Vagina (tissue), 2 donors: Measurements from ENCODE around the gene KCNH5.

Experiments
- POLR2A ChIP-seq, 2 donors: fragments of 450-650 bp; IDR thresholded peaks; one replicate each; pipeline ENCODE4 v1.6.1; 2017; ENCODE audit warnings: antibody characterized with exemption in 2 of 2, mild to moderate bottlenecking in 2 of 2, moderate library complexity in 2 of 2
- POLR2AphosphoS5 ChIP-seq, 2 donors: sonication (generic); formaldehyde crosslinking; IDR thresholded peaks; one replicate each; pipeline ENCODE4 v1.9.0; 2017; ENCODE audit warnings: antibody characterized with exemption in 2 of 2, mild to moderate bottlenecking in 2 of 2, low read depth in 1 of 2; ENCODE audit not compliant: insufficient read depth in 1 of 2
- TF ChIP-seq, protein P1 (sequence below), 3 experiments: fragments of 450-650 bp in 2 of 3; fragments of 200-600 bp in 1 of 3; sonication (generic) in 1 of 3; IDR thresholded peaks; one replicate each; pipeline ENCODE4 v1.5.1; 2017 to 2019; ENCODE audit warnings: antibody characterized with exemption in 3 of 3, mild to moderate bottlenecking in 2 of 3, moderate library complexity in 2 of 3

DNA sequence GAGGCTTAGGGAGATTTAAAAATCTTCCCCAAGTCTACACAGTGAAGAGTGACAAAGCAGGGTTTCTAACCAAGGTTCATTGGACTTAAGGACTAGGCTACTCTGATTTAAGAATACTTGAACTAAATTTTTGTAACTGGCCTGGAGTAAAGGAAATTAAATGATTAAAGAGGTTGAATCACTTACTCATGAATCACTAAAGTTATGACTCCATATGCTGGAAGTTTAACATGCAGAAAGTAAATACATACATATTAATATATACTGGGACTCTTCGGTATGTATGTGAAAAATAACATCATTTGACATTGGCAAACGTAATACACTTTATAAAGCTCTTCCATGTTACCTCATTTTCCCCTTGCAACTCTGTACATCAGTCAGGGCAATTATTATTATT lies 322.9 kb downstream of the KCNH5 start:
- TF ChIP-seq, protein P1, sequence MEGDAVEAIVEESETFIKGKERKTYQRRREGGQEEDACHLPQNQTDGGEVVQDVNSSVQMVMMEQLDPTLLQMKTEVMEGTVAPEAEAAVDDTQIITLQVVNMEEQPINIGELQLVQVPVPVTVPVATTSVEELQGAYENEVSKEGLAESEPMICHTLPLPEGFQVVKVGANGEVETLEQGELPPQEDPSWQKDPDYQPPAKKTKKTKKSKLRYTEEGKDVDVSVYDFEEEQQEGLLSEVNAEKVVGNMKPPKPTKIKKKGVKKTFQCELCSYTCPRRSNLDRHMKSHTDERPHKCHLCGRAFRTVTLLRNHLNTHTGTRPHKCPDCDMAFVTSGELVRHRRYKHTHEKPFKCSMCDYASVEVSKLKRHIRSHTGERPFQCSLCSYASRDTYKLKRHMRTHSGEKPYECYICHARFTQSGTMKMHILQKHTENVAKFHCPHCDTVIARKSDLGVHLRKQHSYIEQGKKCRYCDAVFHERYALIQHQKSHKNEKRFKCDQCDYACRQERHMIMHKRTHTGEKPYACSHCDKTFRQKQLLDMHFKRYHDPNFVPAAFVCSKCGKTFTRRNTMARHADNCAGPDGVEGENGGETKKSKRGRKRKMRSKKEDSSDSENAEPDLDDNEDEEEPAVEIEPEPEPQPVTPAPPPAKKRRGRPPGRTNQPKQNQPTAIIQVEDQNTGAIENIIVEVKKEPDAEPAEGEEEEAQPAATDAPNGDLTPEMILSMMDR (IDR thresholded peaks at IDR 0.05), result no peak
- TF ChIP-seq POLR2A (IDR thresholded peaks at IDR 0.05), result no peak
- TF ChIP-seq POLR2AphosphoS5 (IDR thresholded peaks at IDR 0.05; ENCODE audit: insufficient read depth in 1 of 2, low read depth in 1 of 2), result no peak
